ENCODE data around the gene CWF19L1.
"Not testable (repeated sequence)": the region's sequence is repeated elsewhere in the genome, so short reads cannot be mapped to it uniquely, and the experiment has no call there.

Gene CWF19L1

GRCh38 chr10:100276971-100277370, 9.5 kb upstream of the CWF19L1 start:
- DNase-seq; intact Hi-C loops (cut with DNase I): not testable (repeated sequence)

GRCh38 chr10:100265821-100266485, 1.5 kb downstream of the CWF19L1 start:
- intact Hi-C loops (cut with DNase I): no loop called here
- no peak for DNase-seq

- DNase-seq: no peak
- intact Hi-C loops (cut with DNase I): no loop called here
Measured at GRCh38 chr10:100254191-100254590, 13.2 kb downstream of the CWF19L1 start.

GRCh38 chr10:100253041-100253440, 14.4 kb downstream of the CWF19L1 start:
- intact Hi-C loops (cut with DNase I): no loop called here
- no peak for DNase-seq

- intact Hi-C loops (cut with DNase I): no loop called here
- DNase-seq: no peak
Measured at GRCh38 chr10:100248820-100249219, 18.6 kb downstream of the CWF19L1 start.

- no peak for DNase-seq
- intact Hi-C loops (cut with DNase I): no loop called here
Measured at GRCh38 chr10:100245484-100246220, 21.8 kb downstream of the CWF19L1 start.

GRCh38 chr10:100239851-100240250, 27.6 kb downstream of the CWF19L1 start:
- DNase-seq: no peak
- intact Hi-C loops (cut with DNase I): no loop called here

- DNase-seq: no peak
- intact Hi-C loops (cut with DNase I): no loop called here
Measured at GRCh38 chr10:100238429-100238828, 29.0 kb downstream of the CWF19L1 start.

GRCh38 chr10:100232101-100232500, 35.3 kb downstream of the CWF19L1 start:
- intact Hi-C loops (cut with DNase I): no loop called here
- no peak for DNase-seq

GRCh38 chr10:100229819-100230422, 37.5 kb downstream of the CWF19L1 start:
- intact Hi-C loops (cut with DNase I): no loop called here

GRCh38 chr10:100223879-100224278, 43.6 kb downstream of the CWF19L1 start:
- DNase-seq: no peak
- intact Hi-C loops (cut with DNase I): no loop called here

More at GRCh38 chr10:100229819-100230422, 37.5 kb downstream of the CWF19L1 start:
- DNase-seq: no peak

GRCh38 chr10:100222529-100222928, 44.9 kb downstream of the CWF19L1 start:
- DNase-seq: no peak
- intact Hi-C loops (cut with DNase I): no loop called here

GRCh38 chr10:100216006-100216405, 51.4 kb downstream of the CWF19L1 start:
- DNase-seq: no peak

GRCh38 chr10:100209303-100209702, 58.1 kb downstream of the CWF19L1 start:
- intact Hi-C loops (cut with DNase I): no loop called here
- no peak for DNase-seq

More at GRCh38 chr10:100216006-100216405, 51.4 kb downstream of the CWF19L1 start:
- intact Hi-C loops (cut with DNase I): no loop called here

- intact Hi-C loops (cut with DNase I): no loop called here
- no peak for DNase-seq
Measured at GRCh38 chr10:100208276-100208675, 59.2 kb downstream of the CWF19L1 start.

GRCh38 chr10:100204370-100204769, 63.1 kb downstream of the CWF19L1 start:
- no peak for DNase-seq
- intact Hi-C loops (cut with DNase I): no loop called here

- intact Hi-C loops (cut with DNase I): no loop called here
Measured at GRCh38 chr10:100201549-100201948, 65.9 kb downstream of the CWF19L1 start.

GRCh38 chr10:100194711-100195110, 72.7 kb downstream of the CWF19L1 start:
- DNase-seq: no peak
- intact Hi-C loops (cut with DNase I): no loop called here

More at GRCh38 chr10:100201549-100201948, 65.9 kb downstream of the CWF19L1 start:
- no peak for DNase-seq

- intact Hi-C loops (cut with DNase I): no loop called here
- DNase-seq: peak in 3 of 42 donors; percentile 18 to 24 (median 21)
Measured at GRCh38 chr10:100192350-100192749, 75.1 kb downstream of the CWF19L1 start.
